Urothelium cell line (cell line): ENCODE results near the gene PDK4.
A peak's percentile ranks its signal among the peaks of the same experiment; 100 is the strongest.
"Not testable (repeated sequence)": the region's sequence is repeated elsewhere in the genome, so short reads cannot be mapped to it uniquely, and the experiment has no call there.

Source experiments
- DNase-seq: peaks from one replicate; pipeline ENCODE4 v3.0.0; 2011; ENCODE audit warnings: low spot score, mixed read lengths
- FAIRE-seq: peaks from 2 replicates; lab custom pipeline; 2011; peaks lifted over from hg19 to GRCh38; lab: Jason Lieb, UNC

The PDK4 gene

DNA sequence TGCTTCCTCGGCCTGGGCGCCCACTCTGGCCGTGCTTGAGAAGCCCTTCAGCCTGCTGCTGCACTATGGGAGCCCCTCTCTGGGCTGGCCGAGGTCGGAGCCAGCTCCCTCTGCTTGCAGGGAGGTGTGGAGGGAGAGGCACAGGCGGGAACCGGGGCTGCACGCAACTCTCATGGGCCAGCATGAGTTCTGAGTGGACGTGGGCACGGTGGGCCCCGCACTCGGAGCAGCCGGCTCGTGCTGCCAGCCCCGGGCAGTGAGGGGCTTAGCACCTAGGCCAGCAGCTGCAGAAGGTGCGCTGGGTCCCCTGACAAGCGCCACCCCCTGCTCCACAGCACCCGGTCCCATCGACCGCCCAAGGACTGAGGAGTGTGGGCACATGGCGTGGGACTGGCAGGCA is 9.0 kb upstream of the PDK4 start:
- FAIRE-seq (no peak), DNase-seq (no peak)

DNA sequence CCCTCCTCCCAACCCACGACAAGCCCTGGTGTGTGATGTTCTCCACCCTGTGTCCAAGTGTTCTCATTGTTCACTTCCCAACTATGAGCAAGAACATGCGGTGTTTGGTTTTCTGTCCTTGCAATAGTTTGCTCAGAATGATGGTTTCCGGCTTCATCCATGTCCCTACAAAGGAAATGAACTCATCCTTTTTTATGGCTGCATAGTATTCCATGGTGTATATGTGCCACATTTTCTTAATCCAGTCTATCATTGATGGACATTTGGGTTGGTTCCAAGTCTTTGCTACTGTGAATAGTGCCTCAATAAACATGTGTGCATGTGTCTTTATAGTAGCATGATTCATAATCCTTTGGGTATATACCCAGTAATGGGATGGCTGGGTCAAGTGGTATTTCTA is 8.5 kb upstream of the PDK4 start:
- DNase-seq, FAIRE-seq: not testable (repeated sequence)

DNA sequence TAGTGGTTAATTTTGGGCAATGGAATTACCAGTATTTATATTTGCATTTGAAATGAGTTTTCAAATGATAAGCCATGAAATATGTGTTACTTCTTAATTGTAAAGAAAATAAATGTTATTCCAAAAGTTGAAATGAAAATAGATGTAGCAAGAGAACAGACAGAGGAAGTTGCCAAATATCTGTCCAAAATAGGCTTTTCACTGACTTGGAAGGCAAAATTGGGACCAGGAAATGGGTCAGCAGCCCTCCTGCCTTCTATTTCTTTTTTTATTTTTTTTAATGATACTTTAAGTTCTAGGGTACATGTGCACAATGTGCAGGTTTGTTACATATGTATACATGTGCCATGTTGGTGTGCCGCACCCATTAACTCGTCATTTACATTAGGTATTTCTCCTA is 8.1 kb upstream of the PDK4 start:
- not testable (repeated sequence) for DNase-seq, FAIRE-seq

DNA sequence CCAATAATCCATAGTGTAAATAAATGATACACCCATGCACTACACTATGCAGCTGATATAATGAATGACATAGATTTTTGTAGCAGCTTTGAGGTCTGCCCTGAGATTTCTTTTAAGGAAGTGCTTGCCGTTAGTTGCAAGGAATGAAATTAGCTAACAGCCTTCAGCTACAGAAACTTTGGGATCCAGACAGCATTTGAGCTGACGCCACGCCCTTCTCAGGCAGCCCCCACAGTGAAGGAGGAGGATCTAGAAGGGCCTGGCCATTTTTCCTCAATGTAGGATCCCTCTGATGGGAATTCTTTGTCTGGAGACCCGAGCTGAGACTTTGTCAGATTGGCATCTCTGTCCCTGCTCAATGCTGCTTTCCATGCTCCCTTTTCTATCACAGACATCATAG is 6.1 kb upstream of the PDK4 start:
- FAIRE-seq (no peak), DNase-seq (no peak)

DNA sequence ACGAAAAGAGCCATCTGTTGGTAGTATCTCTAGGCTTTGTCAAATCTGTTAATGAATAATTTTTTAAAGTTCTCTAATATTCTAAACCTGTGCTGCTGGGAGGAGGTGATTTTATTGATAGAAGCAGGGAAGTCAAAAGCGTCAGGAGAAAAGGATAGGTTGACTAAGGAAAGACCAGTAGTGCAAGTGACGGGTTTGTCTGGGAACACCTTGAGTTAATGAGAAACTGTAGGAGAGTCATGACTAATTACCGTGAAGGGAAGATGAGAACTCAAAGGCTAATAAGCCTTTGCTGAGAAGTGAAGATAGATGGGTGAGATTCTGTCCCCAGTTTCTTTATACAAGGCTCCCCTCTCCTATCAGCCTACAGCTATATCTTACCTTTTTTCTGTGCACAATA is 5.0 kb upstream of the PDK4 start:
- FAIRE-seq (no peak), DNase-seq (no peak)

DNA sequence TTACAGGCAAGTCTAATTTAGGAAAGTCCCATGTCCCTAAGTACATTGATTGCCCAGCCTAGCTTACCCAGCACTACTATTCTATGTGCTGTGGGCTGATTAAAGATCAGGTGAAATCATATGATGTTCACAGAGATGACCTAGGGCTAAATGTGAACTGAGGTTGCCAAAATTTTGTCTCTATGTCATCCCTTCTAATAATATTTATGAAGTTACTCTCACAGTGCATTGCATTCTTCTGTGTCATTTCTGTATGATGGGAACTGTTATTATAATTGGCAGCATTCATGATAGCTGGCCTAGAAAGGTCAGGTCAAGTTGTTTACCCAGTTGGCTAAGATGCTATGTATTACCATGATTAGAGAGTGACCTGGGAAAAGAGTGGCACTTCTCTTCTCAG is 2.8 kb upstream of the PDK4 start:
- FAIRE-seq: no peak
- no peak for DNase-seq

DNA sequence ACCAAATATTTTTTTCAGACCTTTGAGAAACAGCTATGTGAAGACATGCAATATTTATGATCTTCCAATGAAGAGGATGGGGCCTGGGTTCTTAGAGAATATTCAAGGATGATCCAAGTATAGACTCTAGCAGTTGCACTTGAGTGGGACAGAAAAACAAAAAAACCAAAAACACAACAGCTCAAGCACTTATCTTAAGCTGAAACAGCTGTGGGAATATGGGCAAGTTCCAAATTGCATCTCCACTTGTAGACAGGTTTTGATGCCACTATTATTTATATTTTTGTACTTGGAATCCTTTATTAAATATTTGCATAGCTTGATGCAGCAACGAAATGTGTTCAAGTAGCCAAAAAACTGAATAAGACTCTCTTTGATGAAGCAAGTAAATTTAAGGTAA is 2.2 kb upstream of the PDK4 start:
- FAIRE-seq (no peak), DNase-seq (no peak)

DNA sequence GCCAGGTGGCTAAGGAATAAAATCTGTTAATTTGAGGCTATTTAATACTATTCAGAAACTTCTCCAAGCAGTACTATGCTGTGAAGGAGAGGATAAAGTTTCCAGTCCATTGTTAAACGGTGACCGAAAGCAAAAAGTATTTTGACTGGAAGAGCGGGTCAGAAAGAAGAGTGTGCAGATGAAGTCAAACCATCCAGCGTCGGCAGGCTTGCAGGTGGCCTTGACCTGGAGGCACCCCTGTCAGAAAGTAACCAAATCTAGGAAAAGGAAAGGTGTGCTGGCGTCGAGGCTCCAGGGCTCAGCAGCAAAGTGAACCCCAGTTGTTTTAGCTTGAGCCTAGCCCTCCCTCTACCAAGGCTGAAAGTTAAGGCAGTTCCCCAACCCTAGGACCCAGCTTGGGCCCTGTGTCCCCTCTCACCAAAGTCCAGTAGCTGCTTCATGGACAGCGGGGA is 544 bp downstream of the PDK4 start:
- FAIRE-seq (no peak), DNase-seq (no peak)

DNA sequence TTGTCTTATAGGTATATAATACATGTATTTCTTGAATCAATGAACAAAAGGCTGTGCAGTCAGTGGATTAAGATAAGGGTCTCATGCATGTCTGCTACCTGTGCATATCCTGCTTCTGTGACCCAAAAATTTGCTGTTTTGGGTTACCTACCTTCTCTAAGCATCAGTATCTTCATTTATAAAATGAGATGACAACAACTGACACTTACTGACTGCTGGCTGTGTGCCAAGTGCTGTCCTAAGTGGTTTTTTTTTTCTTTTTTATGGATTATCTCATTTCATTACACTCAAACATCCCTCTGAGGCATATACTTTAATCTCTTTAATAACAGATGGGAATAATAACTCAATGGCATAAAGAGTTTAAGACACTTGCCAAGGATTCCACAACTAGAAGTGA is 2.1 kb downstream of the PDK4 start:
- no peak for DNase-seq
- FAIRE-seq: no peak

DNA sequence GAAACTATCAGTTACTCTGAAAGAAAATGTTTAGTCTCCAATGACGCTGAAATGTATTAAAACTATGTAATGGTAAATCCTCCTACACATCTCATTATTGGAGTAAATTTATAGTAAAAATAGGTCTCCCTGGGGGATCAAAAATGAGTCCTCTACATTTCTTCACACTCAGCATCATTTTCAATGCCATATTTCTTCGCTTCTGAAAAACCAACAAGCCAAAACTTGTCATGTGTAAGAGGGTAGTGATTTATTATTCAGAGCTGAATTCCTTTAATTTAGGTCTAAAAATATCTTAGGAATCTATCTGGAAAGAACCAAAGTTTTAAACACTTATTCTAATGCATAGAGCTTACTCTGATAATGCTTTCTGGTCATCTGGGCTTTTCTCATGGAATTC is 3.0 kb downstream of the PDK4 start:
- no peak for FAIRE-seq
- DNase-seq: no peak

DNA sequence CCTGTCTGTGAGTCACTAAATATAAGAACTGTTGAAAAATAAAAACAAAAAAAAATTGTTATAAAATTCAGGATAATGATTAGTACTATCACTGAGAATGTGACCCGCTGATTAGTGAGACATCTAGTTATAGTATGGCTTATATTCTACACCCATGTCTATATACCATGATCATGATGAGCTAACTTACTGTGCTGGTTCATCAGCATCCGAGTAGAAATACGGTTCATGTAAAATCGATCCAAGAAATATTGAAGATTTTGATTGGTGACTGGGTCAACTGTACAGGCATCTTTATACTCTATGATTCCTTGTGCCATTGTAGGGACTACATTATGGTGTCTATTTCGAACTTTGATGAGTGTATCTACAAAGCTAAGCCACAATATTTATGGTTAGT is 3.7 kb downstream of the PDK4 start:
- FAIRE-seq: peak; percentile 66

DNA sequence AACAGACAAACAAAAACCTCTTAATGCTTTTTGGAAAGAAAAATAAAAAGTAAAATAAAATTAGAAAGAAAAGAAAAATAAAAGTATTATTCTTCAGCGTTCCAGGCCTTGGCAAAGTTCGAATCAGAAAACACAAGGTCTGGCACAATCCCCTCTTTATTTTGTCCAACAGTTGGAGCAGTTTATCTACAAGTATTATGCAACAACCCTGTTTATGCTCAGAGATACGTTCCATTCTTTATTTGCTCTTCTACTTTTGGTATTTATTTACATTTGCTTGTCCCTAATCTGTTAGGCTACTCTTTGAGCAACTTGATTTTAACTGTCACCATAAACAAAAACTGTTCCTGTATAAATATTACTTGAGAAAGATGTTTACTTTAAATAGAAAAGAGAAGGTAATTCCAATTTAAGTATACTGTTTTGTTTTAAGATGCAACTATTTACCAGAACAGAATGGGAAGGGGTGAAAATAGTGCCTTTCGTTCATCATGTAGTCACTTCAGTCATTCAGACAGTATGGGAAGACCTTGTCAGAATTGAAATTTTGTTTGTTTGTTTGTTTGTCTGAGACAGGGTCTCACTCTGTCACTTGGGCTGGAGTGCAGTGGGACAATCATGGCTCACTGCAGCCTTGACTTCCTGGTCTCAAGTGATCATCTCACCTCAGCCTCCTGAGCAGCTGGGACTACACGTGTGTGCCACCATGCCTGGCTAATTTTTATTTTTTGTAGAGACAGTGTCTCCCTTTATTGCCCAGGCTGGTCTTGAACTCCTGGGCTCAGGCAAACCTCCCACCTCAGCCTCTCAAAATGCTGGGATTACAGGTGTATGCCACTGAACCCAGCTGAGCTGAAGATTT is 5.7 kb downstream of the PDK4 start:
- peak; percentile 87 for FAIRE-seq
- DNase-seq: no peak

More for the DNA sequence above, 3.7 kb downstream of the PDK4 start:
- DNase-seq: no peak

DNA sequence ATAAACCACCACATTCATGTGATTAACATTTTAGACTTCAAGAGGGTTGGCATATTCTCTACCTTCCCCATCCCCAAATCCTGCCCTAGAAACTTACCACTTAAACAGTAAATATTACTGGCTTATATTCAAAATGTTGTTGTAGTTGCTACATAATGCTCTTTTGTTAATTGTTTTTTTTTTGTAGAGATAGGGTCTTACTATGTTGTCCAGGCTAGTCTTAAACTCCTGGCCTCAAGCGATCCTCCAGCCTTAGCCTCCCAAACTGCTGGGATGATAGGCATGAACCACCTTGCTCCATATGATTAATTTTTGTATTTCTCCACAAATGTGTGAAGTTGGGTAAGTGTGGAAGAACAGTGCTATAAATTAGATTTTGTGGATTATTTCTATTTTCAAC is 6.5 kb downstream of the PDK4 start:
- DNase-seq (no peak), FAIRE-seq (no peak)

DNA sequence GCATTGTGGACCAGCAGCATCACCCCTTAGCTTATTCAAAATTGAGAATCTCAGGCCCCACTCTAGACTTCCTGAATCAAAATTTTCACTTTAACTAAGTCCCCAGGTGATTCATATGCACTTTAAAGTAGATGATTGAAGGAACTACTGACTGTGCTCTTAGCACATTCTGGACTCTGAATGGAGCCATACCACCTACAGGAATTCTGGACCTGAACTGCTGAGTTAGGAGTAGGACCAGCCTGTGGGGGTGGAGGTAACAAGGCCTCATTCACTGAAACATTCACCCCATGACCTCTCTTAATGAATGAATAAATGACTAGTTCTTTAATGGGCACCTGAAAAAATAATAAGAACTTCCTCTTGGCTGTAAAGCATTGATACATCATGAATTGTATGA is 7.3 kb downstream of the PDK4 start:
- no peak for DNase-seq
- no peak for FAIRE-seq

DNA sequence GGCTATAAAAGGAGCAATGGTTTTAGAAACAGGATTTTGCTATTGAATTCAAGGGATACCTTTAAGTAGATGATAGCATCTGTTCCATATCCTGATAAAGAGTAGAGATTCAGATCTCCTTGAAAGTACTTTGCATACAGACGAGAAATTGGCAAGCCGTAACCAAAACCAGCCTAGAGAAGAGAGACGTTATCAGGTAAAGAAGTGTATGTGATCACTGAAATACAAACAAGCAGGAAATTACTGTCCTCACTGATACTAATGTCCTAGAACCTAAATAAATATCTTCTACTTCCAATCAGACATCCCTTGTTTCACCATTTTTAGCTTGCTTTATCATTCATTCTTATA is 9.4 kb downstream of the PDK4 start:
- DNase-seq (no peak), FAIRE-seq (no peak)

DNA sequence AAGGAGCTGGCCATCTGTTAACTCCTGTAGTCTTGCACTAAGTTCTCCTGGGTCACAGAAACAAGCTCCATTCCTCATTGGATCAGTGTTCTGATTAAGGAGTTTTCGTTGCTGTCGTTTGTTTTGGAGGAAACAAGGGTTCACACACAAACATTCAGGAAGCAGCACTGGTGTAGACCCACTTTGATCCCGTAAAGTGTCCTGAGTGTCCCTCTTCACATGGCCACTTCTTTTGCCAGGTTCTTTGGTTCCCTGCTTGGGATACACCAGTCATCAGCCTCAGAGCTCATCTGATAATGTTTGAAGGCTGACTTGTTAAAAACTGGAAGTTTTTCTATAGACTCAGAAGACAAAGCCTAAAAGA is 10.9 kb downstream of the PDK4 start:
- DNase-seq: no peak
- FAIRE-seq: no peak

DNA sequence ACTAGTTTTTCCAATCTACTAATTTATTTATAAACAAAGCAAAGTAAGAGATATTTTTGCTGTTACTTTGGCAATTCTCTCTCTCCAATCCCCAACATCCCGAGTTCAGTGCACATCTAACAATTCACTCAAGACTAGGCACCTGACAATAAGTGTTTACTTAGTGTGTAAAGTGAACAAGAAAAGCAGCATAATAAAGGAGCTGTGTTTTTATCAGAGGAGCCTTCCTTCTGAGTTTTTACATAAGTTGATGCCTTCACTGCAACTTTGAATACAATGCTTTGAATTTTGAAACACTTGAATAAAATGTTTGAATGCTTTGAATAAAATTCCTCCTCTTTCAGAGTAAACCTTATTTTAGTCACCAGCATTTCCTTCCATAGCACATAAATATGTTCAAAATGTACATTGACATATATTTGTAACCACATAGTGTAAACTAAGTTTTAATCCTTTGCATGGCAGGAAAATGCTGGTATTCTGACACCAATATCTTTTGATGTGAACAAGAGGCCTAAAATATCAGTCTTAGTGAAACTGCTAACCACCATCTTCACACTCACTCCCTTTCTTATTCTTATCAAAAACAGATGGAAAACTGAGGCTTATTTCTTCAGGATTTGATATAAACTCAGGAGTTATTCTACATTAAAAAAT is 11.4 kb downstream of the PDK4 start:
- FAIRE-seq: no peak
- no peak for DNase-seq

DNA sequence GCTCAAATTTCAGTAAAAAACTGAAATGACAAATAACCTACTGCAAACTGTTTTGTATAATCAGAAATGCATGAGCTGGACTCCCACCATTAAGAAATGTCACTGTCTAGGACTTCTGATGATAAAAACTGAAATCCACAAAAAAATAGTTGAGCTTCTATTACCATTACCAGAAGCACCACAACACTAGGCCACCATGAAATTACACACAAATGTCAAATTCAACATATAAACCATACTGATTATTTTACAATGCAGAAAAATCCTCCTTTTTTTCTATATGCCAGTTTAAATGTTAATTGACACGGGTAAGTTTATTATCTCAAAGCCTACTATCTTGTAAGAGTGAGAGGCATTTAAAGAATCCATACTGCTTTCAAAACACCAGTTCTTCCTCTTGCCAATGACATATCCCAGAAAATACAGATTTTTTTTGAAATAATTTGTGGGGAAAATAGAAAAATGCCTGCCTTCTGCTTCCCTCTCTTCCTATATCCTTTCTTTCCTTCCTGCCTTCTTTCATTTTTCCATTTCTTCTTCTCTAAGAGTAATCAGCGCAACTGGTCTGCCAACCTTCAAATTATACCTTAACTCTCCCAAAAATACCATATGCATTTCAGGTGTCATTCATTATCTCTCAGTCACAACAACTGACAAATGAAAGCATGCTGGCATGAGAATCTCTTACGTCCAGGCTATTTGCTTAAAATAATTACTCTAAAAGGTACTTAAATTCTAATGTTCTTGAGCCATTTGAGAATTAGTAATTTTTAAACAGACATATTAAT is 12.3 kb downstream of the PDK4 start:
- FAIRE-seq (no peak), DNase-seq (no peak)

DNA sequence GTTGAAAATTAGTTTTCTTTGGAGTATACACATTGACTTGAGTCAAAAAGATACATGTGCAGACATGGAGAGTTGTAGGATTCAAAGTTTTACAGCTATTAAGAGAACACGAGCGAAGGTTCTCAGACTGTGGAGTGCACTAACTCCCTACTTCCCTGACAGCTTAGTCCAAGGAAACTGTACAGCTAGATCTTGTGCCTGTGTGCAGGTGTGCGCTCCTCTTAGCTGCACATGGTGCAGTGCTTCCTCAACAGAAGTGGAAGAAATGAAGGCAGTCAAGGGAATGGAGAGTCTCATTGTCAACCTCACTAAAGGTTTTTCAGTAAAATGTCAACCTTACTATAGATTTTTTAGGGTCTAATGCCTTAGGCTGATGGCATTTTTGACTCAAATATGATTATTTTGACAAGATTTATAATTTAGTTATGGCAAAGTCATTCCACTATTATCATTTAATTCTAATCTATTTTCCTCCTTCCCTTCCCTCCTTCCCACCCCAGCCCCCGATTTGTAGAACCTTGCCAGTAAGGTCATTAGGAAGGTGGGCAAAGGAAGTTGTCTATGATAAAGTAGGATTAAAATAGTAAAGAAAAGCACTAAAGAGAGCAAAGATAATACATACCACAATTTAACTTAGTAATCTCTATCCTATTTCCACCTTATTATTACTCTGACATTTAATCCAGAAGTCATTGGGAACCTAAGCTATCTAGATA is 13.6 kb downstream of the PDK4 start:
- DNase-seq: no peak
- FAIRE-seq: peak; percentile 23

DNA sequence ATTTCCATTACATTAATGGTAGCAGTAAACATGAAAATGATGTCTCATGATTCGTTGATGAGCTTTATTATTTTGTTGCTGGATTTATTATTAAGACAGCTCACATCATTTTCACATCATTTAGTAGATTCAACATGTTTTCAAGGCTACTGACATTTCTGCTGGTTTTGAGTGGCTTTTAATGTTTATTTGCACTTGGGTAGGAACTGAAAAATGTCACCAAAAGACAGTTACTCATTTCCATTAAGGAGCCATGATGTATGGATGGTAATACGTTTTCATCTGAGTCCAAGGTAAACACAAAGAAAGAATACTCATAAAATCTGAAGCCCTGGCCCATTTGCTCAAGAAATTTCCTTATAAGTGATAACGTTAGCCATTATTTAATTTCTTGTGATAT is 14.8 kb downstream of the PDK4 start:
- FAIRE-seq (no peak), DNase-seq (no peak)

DNA sequence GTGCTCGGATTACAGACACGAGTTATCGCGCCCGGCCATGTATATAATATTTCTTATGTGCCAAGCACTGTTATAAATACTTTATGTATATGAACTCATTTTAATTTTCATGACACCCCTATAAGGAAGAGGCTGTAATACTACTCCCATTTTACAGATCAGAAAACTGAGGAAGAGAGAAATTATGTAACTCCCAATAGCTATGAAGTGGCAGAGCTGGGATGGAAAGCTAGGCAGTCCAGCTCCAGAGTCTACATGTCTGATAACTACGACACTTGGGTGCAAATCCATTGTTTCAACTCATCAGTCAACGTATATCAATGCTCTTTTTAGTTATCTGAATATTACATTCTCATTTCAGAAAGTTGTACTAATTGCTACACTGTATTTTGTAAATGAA is 17.0 kb downstream of the PDK4 start:
- DNase-seq: no peak
- no peak for FAIRE-seq
